GM21717 (cell line): ENCODE measurements around the gene CDK4.

Experiments
- ATAC-seq: cut with Tn5 transposase; IDR thresholded peaks from one replicate; pipeline ENCODE4 v1.9.1; 2021; ENCODE audit warnings: mild to moderate bottlenecking, moderate library complexity; ENCODE audit not compliant: unreplicated experiment

Gene CDK4

DNA sequence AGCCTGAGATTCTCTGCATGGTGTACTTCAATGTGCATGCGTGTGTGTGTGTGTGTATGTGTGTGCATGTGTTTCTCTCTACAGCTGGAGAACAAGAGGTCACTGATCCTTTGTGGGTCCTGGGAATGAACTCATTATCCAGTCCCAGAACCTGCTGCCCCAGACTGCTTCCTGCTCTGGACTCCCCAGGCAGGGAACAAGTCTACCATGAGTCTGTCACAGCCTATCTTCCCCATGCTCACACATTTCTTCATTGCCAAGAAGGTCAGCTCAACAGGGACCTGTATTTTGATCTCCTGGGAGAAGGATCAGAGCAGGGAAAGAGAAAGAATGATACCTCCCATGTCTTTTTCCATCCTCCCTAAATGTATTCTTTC, 10.7 kb downstream of the CDK4 start:
- no peak for ATAC-seq

DNA sequence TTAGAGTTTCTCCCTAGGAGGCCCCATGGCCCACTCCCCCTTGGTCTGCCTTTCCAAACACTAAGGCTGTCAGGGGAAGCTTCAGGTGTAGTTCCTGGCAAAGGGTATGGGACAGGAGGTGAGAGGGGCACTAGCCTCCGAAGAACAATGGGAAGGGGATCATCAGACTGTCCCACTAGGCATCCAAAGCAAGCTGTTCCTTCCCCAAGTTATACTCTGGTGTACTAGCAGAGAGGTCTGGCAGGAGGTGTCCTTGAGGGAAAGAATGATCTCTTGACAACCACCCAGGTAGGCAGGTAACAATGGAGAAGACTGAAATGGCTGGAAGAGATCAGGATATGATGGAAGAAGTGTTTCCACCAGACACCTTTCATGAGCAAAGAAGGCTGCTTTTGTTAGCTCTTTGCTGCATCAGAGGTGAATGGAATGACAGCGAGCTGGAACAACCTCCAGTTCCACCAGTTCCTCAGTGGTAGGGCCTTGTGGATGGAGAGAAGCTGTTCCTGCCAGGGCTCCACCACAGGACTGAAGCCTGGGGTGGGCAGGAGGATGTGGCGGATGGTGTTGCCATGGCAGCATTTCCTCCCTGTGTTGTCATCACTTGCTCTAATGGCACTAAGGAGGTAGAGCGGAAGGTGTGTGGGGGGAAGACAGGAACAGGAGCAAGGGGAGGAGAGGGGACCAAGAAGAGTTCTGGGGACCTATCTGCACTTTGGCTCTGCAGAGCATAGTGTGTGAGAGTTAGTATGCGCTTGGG, 11.3 kb downstream of the CDK4 start:
- peak; percentile 40 for ATAC-seq

DNA sequence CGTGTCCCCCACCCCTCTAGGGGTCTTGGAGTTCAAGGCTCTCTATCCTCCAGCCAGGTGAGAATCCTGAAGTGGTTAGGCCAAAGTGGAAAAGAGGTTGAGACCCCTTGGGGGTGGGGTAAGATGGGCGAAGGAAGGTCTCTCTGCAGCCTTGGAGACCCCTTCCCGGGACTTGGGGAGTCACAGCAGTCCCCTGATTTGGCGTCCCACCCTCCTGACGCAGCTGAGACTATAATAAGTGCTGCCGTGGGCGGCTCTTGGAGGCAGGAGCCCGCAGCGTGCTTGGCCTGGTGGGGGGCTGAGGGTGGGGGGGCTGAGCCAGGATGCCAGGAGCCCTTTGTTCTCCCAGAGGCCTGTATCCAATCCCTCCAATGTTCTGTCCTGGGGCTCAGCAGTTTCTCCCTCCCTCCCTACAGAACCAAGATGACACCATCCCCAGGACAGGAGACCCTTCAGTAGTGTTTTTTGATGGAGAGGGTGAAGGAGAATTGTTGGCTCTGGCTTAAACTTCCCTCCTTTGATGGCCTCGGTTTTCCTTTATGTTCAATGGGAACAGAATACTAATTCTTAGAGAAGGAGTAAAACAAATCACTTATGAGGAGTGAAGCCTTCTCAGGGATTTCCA, 12.1 kb downstream of the CDK4 start:
- no peak for ATAC-seq

DNA sequence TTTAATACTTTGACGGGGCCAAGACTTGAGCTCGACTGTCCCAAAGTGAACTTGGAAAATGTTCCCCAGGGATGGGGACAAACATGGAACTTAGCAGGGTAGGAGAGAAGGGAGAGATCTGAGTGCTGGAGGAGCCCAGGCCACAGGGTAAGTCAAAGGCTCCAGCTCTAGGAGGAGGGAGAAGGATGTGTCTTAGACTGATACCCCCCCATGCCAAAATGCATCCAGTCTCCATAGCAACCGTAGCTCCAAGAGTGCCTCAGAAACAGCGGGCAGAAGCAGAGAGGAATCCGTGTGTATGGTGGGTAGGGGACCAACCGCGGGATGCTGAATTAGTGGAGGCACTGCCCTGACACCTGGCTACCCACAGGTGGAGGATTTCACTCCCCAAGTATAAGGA, 12.7 kb downstream of the CDK4 start:
- ATAC-seq: no peak

DNA sequence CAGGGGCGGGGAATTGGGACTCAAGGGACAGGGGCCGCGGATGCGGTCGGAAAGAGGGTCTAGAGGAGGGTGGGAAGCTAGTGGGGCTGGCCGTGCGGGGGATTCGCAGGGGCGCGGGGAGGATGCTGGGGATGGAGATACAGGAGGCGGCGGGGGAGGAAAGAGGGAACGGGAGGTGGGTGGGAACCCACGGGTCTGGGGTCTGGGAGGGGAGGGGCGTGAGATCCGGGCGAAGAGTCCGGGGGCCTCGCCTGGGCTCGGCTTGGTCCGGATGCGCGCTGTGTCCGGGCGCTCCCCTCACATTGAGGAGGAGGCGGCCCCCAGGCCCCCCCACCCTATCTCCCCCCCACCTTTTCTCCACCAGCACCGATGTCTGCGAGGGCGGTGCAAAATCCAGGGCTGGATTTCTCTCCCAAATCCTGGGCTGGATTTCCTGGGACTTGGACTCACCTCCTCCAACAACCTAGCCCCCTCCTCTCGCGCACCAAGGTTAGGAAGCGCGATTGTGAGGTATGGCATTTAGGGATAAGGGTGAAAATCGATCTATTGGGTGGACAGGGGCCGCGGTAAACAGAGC, 13.4 kb downstream of the CDK4 start, which contains the start of gene AGAP2:
TSS of gene AGAP2 (minus strand) at position 82 of the 577 bp plus-strand sequence. CDS start 496 bp downstream, outside the sequence.
- no peak for ATAC-seq

DNA sequence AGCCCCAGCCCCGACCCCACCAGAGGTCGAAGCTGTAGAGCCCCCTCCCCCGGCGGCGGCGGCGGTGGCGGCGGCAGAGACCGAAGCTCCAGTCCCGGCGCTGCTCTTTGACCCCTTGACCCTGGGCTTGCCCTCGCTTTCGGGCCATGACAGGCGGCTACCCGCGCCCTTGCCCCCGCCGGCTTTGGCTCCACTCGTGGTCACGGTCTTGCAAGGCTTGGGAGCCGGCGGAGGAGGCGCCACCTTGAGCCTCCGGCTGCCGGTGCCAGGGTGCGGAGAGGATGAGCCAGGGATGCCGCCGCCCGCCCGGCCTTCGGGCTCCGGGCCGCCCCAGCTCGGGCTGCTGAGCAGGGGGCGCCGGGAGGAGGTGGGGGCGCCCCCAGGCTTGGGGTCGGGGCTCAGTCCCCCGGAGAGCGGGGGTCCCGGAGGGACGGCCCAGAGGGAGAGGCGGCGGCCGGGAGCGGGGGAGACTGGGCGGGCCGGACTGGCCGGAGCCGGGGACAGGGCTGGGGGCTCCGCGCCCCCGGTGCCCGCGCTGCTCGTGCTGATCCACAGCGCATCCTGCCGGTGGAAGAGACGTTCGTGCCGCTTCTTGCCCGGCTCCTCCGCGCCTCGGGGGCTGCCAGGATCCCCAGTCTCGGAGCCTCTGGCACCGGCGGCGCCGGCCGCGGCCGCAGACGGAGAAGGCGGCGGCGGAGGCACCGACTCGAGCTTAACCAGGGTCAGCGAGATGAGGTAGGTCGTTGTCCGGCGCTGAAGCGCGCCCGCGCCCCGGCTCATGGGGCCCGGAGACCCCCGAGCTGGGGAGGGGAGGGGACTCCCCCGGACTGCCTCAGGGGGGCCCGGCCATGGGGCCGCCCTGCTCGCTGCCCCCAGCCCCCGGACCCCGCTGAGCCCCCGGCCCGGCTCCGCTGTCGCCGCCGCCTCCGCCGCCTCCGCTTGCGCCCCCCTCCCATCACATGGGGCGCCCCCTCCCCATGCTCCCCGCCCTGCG, 14.3 kb downstream of the CDK4 start:
- ATAC-seq: no peak

DNA sequence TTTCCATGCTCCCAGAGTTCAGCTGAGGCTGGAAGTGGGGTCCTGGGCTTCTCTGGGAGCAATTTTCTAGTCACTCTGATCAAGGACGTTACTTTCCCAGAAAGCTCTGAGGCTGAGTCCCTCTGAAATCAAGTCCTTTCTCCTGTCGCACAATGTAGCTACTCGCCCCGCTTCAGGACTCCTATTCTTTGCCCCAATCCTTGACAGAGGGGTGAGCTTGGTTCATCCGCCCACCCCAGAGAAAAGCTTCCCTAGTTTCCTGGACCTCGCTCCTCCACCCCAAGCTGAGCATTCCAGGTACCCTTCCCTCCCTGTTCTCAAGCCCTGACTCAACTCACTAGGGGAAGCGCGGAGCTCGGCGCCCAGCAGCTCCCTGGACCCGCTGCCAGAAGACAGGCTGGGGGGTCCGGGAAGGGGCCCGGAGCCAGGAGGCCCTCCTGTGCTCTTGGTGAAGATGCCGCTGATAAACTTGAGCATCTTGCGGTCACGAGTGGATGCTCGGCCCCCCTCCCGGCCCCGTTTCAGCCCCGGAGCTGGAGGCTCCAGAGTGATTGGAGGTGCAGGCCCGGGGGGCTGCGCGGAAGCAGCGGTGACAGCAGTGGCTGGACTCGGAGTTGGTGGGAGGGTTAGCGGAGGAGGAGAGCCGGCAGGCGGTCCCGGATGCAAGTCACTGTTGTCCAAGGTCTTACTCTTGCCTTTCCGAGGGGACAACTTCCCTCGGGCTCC, 15.2 kb downstream of the CDK4 start:
- ATAC-seq: no peak

DNA sequence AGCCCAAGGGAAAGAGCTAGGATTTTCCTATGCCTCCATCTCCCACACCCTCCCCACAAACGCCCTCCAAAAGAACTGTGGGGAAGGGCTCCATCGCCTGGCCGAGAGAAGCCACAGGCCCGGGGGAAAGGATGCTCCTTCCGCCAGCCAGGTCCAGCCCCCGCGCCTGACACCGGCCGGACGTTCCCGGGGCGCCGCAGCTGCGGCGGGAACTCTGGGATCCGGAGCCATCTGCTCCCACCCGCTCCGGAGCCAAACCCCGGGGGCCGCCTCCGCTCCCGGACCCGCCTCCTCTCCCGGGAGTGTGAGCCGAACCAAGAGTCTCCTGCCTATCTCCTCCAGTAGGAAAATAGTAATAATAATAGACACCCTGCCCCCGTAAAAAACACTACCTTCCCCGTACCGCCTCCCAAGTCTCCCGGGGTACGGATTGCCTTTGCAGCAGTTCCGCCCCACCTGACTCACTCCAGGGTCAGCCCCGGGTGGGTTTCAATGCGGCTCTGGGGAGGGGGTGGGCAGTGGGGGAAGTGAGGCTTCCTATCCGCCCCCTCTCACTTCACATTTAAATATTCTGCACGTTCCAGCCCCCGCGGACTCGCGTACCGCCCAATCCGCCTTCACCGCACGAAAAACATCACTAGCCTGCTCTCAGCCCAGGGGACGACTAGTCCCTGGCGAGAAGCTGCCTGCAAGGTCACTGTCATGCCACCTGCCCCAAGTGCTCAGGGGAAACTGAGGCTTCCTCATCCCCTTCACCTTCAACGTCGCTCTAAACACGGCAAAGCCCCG, 16.0 kb downstream of the CDK4 start:
- no peak for ATAC-seq

DNA sequence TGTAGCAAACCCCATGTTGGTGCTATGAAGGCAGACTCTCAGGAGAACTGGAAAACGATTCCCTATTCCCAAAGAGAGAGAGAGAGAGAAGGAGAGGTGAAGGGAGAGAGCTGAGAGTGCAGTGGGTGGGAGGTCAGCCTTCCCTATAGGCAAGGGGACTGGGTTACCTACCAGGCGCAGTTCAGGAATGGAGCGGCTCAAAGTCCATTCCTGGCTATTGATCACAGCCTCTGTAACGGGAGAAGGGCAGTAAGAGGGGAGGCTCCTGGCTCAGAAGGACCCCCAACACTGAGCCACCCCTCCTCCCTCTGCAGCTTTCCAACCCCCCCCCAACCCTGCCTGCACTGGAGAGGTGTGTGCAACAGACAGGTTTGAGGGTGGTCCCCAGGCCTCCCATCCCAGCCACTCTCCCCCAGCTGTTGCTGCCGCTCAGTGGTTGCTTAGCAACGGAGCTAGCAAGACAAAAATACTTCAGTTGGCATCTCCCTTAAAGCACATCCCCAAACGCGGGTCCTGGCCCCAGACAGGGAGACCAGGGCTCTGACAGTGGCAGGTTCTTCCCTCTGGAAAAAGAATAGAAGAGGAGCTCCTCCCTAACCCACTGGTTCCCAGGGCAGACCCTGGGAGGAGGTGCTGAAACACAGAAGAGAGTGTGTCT, 16.8 kb downstream of the CDK4 start:
- ATAC-seq: no peak

DNA sequence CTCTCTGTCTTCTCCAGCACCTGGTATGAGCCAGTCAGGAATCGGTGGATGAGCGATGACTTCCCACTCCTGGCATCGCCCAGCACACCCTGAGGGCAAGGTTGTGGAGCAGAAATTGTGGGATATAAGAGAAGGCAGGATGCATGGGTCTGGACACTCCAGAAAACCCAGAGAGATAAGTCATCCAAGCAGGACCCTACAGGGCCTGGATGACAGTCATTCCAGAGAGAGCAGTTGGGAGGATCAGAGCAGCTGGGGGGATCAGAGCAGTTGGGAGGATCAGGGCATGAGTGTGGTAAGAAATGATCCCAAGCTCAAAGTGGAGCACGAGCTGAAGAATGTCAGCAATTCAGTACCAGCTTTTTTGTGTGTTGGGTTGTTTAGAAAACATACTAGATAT, 17.5 kb downstream of the CDK4 start:
- no peak for ATAC-seq

DNA sequence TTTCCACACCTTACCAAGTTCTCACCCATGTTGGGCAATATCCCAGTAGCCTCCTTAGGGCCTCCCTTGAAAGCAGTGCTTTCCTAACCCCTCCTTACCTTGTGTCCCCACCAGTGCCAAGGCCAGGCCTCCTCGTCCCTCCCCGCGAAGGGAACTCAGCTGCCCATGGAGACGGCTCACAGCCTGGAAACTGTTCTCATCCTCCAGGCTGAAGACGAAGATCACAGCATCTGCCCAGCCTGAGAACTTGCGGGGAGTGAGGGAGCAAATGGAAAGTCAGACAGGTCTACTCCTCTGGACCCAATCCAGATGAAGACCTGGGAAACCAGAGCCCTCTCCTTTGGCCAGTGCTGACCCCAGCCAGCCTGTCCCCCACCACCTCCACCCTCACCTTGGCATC, 18.2 kb downstream of the CDK4 start:
- no peak for ATAC-seq

DNA sequence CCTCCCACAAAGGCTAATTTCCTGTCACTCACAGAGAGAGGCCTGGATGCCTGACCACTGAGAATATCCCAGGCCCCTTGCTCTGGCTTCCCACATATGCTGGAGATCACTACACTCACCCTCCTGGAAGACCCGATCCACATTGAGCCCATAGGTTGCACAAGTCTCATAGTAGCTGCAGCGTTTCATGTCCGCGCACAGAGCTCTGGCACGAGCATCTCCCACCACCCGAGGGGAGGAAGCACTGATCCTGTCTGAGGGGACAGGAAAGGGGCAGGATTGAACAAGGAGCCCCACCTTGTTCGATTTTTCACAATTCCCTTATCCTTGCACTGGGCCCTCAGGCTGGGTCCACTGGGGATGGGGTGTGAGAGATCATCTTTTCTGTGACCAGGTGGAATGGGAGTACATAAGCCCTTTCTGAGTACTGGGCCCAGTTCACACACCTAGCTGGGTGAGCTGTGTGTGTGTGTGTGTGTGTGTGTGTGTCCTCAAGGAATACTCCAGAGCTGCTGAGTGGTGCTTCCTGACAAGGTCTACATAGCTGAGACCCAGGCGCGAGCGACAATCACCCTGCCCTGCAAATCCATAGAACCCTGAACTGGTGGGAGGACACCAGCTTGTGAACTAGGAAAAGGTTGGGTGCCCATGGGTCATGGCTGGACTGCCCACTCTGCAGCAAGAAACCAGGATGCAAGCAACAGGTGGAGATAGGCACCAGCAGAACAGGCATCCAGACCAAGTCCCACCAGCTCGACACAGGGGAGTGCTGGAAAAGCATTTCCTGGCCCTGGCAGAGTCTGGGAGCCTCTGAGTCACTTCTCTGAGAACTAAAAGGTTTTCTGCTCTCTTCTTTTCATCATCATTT, 19.1 kb downstream of the CDK4 start:
- ATAC-seq: no peak

DNA sequence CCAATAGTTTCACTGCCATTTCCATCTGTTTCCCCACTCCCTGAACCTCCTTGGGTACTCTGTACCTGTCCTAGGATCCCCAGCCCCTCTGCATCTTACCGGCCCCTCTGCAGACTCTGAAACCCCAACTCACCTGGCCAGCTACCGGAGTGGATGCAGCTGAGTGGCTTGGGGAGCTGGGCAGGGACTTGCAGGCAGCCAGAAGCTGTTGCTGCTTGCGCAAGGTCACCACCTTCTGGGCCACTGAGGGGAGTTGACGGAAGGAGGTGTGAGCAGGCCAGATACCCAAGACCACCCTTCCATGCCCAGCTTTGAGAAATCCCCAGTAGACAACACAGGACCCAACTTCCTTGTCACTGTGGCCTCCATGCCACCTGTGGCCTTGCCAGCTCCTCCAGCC, 19.8 kb downstream of the CDK4 start:
- no peak for ATAC-seq

DNA sequence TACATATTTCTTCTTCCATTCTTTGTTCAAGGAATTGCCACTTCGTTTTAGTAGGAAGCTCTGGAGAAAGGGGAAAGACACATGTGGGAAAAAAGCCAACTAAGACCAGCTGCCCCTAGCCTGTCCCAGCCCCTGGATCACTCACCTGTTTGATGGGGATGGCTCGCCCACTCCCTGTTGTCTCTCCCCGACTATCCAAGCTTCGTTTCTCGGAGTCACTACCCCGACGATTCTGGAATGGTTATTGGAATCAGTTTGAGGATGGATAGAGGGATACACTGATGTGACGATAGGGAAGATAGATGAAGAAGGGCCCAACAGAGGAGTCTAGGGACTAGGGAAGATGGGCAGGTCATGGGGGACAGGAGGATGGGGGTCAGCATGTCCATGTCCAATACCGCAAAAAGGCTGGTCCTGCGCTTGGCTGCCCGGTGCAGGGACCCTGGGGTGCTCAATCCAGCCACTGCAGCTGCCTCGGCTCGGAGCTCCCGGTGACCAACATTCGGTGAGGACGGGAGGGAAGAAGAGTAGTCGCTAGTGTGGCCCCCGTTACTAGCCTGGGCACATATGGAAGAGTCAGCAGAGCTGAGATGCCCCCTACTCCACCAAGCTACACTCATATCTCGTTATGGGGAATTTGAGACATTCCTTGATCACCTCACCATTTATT, 20.6 kb downstream of the CDK4 start:
- no peak for ATAC-seq

DNA sequence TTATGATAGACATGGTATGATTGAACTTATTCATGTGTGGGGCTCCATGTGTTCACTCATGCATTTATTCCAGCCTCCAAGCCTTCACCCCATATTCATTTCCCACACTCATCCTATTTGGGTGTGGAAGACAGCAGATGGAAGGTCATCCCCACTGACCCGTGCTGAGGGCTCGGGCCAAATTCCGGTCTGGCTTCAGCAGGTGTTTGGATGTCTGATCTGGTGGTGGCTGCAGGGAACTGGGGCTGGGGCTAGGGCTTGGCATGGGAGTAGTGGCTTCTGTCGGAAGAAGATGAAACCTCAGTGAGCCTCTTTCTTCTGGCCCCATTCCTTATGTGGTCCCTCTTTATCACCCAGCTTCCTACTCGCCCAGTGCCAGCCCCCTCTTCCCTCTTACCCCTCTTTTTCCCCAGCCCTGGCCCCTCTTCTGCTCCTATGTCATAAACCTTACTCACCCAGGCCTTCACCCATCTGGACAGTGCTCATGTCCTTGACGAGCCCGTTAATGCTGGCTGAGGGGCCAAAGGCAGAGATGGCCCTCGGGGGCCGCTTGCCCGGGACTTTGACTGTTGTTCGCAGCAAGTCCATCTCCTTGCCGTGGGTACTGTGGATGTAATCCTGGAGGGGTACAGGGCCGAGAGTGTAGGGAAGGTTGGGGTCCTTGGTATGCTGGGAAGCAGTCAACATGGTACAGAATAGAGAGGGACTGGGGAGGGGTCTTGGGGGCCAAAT, 21.6 kb downstream of the CDK4 start:
- ATAC-seq: no peak

DNA sequence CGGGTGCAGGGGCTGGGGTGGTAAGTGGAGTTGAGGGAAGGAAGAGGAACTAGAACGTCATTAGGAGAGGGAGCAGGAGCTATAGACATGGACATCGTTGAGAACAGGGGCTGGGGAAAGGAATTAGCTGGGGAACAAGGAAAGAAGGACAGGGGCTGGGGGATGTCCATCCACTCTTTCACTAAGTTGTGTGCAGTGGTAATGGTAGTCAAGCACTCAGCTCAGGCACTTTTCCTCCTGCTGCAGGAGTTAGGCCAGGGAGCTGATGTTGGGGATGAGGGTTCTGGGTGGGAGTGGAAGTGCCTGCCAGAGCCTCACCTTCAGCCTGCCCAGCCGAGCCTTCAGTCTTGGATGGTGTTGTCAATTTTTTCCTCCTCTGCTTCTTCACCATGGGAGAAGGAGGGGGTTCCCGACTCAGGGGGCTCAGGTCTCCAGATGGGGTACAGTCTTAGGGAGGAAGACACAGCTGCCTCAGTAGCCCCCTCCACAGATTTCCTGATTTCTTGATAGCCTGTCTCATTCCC, 22.7 kb downstream of the CDK4 start:
- ATAC-seq: no peak
